NCI-H1048 (cell line): ENCODE data around the gene DIPK1B.

Experiments
- DNase-seq: peaks from one replicate; lab custom pipeline; 2025; lab: John Stamatoyannopoulos, UW

Gene DIPK1B

DNA sequence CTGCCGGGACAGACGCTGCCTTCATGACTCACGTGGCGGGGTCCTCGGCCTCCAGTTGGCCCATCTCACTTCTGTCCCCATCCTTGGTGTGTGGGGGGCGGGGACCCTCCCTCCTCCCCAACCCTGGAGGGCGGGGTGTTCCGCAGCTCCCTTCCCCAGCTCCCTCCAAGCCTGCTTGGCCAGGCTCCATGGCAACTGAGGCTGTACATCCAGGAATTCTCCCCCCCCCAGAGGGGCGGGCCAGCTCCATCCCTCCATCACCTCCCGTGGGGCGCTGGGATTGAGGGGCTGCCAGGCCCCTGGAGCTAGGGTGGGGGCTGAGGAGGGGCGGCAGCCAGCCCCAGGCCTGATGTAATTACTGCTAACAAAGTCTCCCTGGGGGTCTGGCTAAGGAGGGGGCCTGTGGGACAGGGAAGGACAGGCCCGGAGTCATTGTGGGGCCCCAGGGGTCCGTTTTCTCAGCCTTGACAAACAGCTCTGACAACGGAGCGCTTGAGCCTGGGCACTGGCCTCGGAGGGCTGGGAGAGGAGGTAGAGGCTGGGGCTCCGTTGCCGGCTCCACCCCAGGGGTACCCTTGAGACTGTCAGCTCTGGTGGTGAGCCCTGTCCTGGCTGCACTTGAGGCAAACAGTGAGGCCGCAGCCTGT is 8.0 kb downstream of the DIPK1B start:
- DNase-seq = no peak

DNA sequence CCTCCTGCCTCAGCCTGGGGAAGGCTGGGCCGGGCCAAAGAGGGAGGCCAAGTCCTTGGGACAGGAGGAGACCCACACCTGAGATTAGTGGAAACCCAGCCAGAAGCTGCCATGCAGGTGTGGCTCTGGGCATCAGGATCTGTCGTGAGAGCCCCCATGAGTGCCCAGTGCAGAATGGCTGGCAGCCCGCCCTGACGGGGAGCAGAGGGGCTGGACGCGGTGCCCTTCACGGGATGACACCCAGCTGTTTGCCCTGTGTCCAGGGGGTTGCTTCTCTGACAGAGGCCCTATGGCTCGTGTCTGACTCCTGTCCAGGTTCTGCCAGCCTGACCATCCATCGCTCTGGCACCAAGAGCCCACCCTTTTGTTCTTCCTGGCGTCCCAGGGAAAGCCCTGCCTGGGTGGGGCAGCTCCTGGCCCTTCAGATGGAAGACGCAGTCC is 8.5 kb downstream of the DIPK1B start:
- DNase-seq = no peak

DNA sequence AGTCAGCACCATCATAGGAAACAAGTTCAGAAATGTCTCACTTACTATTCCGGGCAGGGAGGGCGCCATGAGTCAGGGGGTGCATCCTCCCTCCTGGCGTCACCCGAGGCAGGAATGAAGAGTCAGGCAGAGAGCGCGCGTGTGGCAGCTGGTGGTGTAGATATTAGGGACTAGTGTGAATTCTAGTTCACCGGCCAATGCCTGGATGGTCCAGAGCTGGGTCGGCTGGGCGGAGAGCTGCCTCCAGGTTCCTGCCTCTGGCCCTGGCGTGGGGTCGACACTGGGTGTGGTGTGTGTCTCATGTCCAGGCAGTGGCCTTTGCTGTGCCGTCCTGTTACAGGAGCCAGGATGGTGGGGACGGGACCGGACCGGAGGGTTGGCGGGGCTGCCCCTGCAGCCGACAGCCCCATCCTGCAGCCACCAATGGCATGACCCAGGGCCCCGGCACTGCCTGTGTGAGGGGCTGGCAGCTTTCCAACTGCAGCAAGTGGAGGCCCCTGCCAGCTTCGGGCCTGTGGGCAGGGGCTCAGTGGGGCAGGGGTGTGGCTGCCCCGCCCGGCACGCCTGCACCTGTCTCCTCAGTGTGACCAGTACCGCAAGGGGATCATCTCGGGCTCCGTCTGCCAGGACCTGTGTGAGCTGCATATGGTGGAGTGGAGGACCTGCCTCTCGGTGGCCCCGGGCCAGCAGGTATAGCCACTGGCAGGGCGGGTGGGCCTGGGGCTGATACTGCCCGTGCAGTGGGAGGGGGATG is 9.1 kb downstream of the DIPK1B start:
- DNase-seq = no peak

DNA sequence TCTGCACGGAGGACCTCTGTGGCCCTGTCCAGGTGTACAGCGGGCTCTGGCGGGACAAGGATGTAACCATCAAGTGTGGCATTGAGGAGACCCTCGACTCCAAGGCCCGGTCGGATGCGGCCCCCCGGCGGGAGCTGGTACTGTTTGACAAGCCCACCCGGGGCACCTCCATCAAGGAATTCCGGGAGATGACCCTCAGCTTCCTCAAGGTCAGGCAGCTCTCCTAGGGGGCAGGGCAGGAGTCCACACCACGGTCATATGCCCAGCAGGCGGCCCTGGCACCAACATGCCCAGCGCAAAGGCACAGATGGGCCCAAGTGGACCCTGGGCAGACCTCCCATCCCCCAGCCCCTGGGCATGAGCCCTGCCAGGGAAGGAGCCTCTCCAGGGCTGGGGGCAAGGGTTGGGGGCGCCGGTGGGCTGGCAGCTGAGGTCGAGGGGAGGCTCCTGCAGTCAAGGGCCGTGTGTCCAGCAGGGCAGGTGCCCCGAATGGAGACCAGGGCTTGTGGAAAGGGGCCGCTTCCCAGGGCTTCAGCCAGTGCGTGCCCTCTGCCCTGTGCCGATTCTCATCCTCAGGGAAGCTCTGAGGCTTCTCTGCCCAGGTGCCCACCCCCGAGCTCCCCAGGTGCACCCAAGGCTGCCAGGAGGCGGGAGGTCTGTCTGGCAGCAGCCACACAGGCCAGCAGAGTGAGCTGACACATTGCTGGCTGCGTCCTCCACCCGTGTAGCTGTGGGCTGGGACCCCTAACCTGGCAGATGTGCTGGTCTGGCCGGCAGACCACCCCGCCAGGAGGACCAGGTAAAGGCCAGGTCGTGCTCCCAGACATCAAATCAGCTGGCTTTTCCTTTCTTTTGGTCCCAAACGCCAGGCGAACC is 10.0 kb downstream of the DIPK1B start:
- no peak for DNase-seq

DNA sequence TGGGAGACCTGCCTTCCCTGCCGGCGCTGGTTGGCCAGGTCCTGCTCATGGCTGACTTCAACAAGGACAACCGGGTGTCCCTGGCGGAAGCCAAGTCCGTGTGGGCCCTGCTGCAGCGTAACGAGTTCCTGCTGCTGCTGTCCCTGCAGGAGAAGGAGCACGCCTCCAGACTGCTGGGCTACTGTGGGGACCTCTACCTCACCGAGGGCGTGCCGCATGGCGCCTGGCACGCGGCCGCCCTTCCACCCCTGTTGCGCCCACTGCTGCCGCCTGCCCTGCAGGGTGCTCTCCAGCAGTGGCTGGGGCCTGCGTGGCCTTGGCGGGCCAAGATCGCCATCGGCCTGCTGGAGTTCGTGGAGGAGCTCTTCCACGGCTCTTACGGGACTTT is 10.6 kb downstream of the DIPK1B start:
- DNase-seq = no peak

DNA sequence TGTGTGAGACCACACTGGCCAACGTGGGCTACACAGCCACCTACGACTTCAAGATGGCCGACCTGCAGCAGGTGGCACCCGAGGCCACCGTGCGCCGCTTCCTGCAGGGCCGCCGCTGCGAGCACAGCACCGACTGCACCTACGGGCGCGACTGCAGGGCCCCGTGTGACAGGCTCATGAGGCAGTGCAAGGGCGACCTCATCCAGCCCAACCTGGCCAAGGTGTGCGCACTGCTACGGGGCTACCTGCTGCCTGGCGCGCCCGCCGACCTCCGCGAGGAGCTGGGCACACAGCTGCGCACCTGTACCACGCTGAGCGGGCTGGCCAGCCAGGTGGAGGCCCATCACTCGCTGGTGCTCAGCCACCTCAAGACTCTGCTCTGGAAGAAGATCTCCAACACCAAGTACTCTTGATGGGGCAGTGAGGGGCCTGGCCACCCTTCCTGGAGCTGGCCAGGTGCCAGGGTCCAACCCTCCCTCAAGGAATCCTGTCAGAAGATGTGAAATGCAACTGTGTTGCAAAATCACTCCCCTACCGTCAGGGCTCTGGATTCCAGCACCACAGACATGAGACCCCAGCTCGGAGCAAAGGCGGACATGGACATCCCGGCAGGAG is 11.1 kb downstream of the DIPK1B start:
- no peak for DNase-seq

DNA sequence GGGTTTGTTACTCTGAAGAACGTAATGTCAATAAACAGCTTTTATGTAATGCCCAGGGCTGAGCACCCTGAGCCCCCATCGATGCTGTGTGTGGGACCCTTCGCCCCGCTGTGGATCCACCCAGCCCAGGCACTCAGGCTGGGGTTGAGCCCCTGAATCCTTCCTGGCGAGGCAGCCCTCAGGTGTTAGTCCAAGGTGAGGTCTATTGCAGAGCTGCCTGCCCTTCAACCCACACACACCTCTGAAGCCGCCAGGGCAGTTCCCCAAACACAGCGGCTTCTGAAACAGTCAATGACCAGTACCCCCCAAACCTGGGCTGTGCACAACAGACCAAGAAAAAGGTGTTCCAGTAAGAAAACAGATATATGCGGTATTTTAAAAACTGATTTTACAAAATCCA is 11.6 kb downstream of the DIPK1B start:
- no peak for DNase-seq

DNA sequence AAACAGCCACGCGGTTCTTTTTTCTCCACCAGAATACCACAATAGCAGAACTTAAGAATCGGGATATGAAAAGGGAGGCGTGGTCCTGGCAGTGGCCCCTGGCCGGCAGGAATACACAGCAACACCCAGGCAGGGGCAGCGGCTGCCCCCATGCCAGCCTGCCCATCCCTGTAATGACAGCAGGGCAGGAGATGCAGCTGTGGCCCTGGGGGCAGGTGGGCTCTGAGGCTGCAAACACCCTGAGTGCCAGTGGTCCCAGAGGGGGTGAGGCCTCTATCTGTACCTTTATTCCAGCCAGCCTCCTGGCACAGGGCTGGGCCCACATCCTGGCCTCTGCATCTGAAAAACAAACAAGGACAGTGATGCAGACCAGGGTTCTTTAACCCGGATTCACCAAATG is 12.4 kb downstream of the DIPK1B start:
- DNase-seq = no peak

DNA sequence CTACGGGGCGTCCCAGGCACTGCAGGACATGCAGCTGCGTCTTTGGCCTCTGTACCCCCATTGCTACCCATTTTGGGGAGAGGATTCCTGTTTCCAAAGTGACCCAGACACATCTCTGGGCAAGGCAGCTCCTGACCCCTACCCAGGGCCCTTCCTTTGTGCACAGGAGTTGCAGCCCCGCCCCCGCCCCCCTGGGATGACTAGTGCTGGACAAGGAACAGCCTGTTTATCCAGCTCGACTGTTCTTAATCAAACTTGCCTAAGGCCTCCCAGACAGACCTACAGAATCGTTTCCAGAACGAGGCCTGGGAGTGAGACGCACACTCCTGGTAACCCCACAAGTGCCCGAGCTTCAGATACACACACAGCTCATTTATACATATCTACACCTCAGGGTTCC is 13.2 kb downstream of the DIPK1B start:
- DNase-seq = no peak

DNA sequence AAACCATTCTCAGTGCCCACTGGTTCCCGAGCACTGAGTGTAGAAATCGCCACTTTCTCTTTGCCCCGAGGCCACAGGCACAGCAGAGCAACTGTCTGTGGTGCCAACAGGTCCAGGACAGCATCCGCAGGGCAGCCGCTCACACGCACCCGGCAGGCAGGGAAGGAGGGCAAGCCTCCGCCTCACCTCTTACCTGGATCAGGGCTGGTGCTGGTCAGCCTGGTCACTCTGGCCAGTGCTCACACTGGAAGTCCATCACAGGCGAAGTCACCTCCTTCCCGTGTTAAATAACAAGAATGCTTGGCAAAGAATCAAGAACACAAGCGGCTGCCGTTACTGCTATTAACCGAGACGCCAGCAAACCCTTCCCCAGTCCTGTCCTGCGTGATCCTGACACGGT is 13.7 kb downstream of the DIPK1B start:
- DNase-seq = no peak

DNA sequence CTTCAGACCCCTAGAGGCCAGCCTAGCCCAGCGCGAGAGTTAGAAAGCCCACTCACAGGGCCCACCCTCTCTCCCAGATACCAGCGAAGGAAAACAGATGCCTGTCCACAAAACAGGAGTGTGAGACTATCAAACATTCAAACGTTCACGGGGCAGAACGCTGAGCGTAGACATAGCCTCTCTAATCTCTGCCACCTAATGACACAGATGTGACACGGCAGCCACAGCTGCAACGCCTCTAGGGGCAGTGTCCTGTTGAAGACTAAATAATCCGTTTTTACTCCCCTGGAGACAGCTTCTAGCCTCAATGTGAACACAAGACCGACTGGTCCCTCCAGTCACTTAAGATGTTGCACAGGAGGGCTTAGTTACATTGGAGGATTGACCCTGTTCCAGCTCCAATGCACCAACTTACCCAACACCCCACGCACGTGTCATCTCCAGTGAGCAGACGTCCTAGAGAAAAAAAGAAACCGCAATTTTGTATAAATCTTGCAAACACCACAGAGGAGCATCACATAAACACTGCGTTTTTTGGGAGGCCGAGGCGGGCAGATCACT is 14.3 kb downstream of the DIPK1B start:
- DNase-seq = no peak

DNA sequence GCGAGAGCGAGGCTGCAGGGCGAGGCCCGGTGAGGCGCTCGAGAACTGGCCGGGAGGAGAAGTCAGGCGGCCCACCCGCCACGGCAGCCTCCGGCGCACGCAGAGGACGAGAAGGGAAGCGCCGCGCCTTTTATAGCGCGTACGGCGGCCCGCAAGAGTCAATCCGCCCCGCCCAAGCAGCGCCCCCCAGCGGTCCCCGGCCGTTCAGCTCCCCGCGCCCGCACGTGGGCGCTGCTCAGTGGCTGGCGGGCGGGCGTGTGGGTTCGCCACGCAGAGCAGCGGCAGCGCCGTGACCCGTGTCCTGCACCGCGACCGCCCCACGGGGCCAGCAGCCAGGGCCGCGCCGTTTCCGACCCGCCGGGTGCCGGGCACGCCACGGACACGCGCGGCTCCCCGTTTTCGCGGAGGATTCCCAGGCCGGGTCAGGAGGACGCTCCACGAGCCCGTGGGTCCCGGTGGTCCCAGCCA is 15.7 kb downstream of the DIPK1B start:
- DNase-seq = peak; percentile 69

DNA sequence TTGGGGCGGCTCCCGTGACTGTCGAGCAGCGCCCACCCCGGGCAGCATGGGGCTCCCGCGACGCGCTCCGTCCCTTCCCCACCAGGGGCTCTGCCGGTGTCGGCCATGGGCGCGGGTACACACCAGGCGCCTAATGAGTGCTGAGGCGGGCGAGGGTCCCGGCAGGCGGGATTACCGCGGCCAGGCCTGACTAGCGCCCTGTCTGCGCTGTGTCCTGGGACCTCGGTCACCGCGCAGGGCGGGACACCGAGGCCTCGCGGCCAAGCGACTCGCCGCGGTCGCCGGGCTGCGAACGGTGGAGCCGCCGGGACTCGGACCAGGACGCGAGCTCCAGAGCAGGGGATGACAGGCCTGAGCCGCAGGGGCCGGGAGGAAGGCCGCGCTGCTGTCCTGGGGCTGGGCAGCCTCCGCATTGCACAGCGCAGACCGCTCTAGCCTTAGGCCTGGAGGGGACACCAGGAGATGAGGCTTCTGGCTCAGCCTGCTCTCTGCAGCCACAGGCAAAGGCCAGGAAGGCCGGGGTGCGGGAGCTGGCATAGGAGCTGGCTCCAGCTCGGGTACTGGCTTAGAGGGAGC is 16.3 kb downstream of the DIPK1B start:
- no peak for DNase-seq

DNA sequence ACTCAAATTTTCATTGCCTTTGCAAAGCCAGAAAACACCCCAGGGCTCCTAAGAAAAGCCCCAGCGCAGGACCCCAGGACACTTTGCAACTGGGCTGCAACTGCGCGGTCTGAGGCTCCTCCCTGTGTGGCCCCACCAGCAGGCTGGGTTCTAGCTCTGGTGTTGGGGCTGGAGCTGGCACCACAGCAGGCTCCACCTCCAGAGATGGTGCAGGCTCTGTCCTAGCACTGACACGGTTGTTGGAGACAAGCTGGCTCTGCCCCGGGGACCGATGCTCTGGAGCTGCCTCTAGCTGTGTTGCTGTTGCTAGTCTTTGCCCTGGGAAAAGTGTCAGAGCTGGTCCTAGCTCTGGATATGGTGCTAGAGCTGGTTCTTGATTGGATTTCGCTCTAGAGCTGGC is 16.8 kb downstream of the DIPK1B start:
- DNase-seq = no peak

DNA sequence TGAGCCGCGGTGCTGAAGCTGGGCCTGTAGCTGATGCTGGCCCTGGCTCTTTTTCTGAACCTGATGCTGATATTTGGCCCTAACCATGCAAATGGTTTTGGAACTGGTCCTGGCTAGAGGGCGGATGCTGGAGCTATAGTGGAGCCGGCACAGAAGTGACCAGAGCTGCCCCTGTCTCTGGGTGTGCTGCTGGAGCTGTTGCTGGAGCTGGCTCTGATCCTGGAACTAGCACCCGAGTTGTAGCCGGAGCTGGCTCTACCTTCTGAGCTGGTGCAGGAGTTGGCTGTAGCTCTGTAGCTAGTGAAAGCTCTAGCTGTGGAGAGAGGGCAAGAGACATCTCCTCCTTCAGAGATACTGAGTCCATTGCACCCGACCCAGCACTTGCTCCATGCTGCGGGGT is 17.6 kb downstream of the DIPK1B start:
- no peak for DNase-seq

DNA sequence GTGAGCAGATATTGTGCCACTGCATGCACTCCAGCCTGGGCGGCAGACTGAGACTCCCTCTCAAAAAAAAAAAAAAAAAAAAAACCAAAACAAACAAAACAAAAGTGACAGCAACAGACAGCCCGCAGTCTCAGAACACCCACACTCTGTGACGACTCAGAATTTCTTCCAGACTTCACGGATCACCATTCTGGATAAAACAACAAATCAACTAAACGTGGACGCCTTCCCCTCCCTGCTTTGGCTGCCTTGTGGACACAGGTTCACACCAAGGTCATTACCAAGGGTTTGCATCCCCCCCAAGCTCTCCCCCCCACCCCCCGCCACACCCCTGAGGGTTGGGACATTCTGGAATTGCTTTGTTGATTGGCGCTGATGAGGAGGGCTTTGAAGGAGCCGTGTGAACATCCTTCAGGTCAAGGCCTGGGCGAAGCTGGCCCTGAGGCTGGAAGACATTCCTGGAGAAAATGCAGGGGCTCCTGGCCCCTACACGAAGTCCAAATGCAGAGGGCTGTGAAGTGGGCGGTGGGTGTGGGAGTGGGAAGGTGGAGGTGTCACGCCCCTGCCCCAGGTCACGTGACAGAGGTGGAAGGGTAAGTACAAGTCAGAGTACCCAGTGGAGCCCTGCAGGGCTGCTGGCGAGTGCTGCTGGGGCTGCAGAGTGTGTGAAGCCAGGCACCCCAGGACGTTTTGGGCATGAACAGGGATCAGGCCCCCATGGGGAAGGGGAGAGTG is 20.2 kb downstream of the DIPK1B start:
- no peak for DNase-seq

DNA sequence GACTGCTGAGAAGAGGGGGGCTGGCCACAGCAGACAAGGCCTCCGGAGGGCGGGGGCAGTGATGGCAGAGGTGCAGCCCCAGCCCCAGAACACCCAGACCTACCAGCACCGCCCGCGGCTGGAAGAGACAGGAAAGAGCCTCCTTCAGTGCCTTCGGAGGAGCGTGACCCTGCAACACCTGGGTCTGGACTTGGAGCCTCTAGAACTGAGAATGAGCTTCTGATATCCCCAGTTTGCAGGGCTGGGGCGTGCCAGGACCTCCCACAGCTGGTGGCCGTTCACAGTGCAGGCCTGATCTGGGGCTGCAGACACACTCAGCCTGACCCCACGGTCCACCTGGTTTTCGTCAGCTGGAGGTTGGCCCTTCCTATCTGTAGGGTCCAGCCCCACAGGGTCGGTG is 21.2 kb downstream of the DIPK1B start:
- DNase-seq = no peak

DNA sequence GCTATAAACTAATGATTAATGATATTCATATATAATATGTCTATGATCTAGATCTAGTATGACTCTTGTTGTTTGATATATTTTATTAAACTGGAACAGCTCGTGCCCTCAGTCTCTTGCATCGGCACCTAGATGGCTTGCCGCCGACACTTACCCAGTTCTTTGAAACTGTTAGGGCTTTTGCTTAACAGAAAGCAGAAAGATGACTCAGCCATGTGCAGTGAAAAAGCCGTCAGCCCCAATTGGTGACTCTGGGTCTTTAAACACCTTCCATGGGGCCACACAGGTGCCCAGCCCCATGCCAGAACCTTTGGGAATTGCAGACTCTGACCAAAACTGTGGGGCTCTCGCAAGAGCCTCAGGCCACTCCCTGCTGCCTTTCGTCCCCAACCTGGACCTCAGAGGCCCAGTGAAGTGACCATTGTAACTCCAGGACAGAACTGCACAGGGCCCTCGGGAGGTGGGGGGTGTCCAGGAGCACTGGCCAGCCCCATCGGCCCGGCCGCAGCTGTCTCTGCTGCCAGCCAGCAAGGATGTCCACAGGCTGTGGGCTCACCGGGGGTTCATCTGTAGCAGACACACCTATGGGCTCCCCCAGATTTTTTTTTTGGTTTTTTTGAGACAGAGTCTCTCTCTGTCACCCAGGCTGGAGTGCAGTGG is 22.6 kb downstream of the DIPK1B start:
- DNase-seq = no peak

DNA sequence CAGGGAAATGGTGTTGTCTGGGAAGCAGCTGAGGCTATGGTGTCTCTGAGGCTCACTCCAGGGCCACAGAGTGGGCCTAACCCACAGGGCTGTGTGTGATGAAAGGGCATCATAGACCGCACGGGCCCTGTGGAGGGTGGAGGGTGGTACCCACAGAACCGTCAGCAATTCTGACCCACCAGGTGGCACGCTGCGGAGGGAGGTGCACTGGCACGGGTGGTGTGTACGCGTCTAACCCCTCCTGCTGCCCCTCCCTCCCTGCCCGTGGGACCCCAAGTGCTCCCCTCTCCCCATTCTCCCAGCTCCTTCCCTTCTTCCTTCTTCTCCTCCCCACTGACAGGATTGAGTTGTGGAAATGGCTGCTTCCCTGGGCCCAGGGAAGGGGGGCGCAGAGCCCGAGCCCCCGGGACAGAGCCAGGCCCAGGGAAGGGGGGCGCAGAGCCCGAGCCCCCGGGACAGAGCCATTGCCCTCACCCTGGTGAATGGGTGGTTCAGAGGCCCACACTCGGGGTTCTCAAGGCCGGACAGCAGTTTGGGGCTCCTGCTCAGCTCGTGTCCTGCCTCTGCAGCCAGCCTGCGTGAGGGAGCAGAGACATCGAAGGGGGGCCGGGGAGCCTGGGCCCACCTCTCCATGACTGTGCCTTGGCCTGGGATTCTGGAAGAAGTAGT is 23.6 kb downstream of the DIPK1B start:
- no peak for DNase-seq

DNA sequence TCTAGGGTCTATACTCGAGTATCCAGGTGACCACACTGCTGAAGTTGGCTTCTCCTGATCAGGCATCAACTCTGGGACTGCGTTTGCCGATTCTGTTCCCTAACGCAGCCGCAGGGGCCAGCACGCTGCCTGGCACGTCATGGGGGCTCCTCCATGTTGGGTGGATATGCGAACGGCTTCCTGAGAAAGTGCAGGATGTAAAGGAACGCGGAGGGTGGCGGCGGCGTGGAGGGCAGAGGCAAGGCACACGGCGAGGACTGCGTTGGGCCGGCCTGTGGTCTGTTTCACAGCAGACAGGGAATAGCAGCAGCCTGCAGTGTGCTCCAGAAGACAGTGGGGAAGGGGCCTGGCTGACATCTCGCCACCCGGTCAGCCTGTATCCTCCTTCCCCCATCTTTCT is 26.6 kb downstream of the DIPK1B start:
- DNase-seq = no peak
